Endothelial cell of umbilical vein (primary cell): ENCODE measurements around the gene PNRC1. TPM values are rescaled to one million over a fixed set of nuclear protein-coding genes. Genes with fewer than 3 reads are reported as not detected.

ENCODE experiments used
- BruUV-seq: library from RNA; stranded (reverse); fragments of 400-500 nt; replicated peaks from 2 replicates; lab custom pipeline; 2021; lab: Mats Ljungman, UMichigan
- CTCF ChIA-PET: fragments of 300-600, 350-600 bp; sonication (Branson Sonifier 250); formaldehyde crosslinking; loops from one replicate; lab custom pipeline; 2021; ENCODE audit warnings: antibody characterized with exemption, inconsistent platforms; lab: Charles Lee
- POLR2A ChIA-PET: fragments of 300-600, 350-600 bp; sonication (Branson Sonifier 250); formaldehyde crosslinking; loops from one replicate; lab custom pipeline; 2021; ENCODE audit warnings: antibody characterized with exemption, inconsistent platforms; lab: Charles Lee
- DNase-seq: peaks from one replicate; pipeline ENCODE4 v3.0.0-alpha.2; 2011; ENCODE audit warnings: low read depth, low spot score
- FAIRE-seq: peaks from 2 replicates; lab custom pipeline; 2011; peaks lifted over from hg19 to GRCh38; lab: Jason Lieb, UNC
- H2AFZ ChIP-seq: 2 replicates; pipeline ENCODE4 v1.6.0; 2012; ENCODE audit warnings: low read depth, low read length, control low read depth, inconsistent platforms
- H3K27ac ChIP-seq: 2 replicates; pipeline ENCODE4 v1.5.1; 2011; ENCODE audit warnings: low read depth, mild to moderate bottlenecking, control low read depth, low read length, moderate library complexity; ENCODE audit not compliant: insufficient read depth
- H3K27me3 ChIP-seq, 2 experiments: 2 replicates each; pipeline versions ENCODE4 v1.6.0 to v1.6.1; 2011; ENCODE audit warnings: low read length in 2 of 2, mixed read lengths in 1 of 2; ENCODE audit not compliant: control insufficient read depth in 2 of 2, insufficient read depth in 2 of 2
- H3K36me3 ChIP-seq, 2 experiments: 2 replicates in 1 of 2; 3 replicates in 1 of 2; pipeline ENCODE4 v1.5.1; 2011; ENCODE audit warnings: low read length in 2 of 2, mild to moderate bottlenecking in 1 of 2, moderate library complexity in 1 of 2; ENCODE audit not compliant: control insufficient read depth in 2 of 2, insufficient read depth in 2 of 2; ENCODE audit errors: extremely low read depth in 1 of 2
- H3K4me1 ChIP-seq: 3 replicates; pipeline ENCODE4 v1.5.1; 2011; ENCODE audit warnings: mild to moderate bottlenecking, low read length; ENCODE audit not compliant: control insufficient read depth, insufficient read depth; ENCODE audit errors: extremely low read depth
- H3K4me2 ChIP-seq: 2 replicates; pipeline ENCODE4 v1.6.1; 2011; ENCODE audit warnings: low read length, control low read depth, mixed read lengths; ENCODE audit not compliant: insufficient read depth
- H3K4me3 ChIP-seq, 3 experiments: fragments of 200-600 bp in 1 of 3; sonication (generic), shearing (Covaris generic) in 1 of 3; replicated peaks in 1 of 3; 2 replicates each; pipeline ENCODE4 v1.5.1; 2011 to 2016; ENCODE audit warnings: control low read depth in 3 of 3, low read length in 3 of 3, mild to moderate bottlenecking in 2 of 3, inconsistent platforms in 1 of 3, low read depth in 1 of 3, moderate library complexity in 1 of 3; ENCODE audit not compliant: insufficient read depth in 1 of 3
- H3K79me2 ChIP-seq: 2 replicates; pipeline ENCODE4 v1.6.0; 2012; ENCODE audit warnings: low read length, inconsistent platforms; ENCODE audit not compliant: control insufficient read depth, insufficient read depth
- H3K9ac ChIP-seq: replicated peaks from 2 replicates; pipeline ENCODE3; 2011; ENCODE audit warnings: low read length, control low read depth; ENCODE audit not compliant: insufficient read depth; ENCODE audit errors: extremely low read depth
- H3K9me1 ChIP-seq: replicated peaks from 3 replicates; pipeline ENCODE4 v1.6.0; 2011; ENCODE audit warnings: mild to moderate bottlenecking, low read length; ENCODE audit not compliant: control insufficient read depth, insufficient read depth; ENCODE audit errors: extremely low read depth
- H3K9me3 ChIP-seq: replicated peaks from 2 replicates; pipeline ENCODE4 v1.5.1; 2012; ENCODE audit warnings: low read length, inconsistent platforms; ENCODE audit not compliant: control insufficient read depth, insufficient read depth
- H4K20me1 ChIP-seq: replicated peaks from 2 replicates; pipeline ENCODE3; 2011; ENCODE audit warnings: mild to moderate bottlenecking, low read length; ENCODE audit not compliant: control insufficient read depth, insufficient read depth; ENCODE audit errors: extremely low read depth
- EZH2 ChIP-seq: IDR thresholded peaks from 2 replicates; pipeline ENCODE4 v1.6.1; 2012; ENCODE audit warnings: borderline replicate concordance, low read depth, mild to moderate bottlenecking, moderate library complexity, low read length, inconsistent platforms; ENCODE audit not compliant: severe bottlenecking
- FOS ChIP-seq: IDR thresholded peaks from 2 replicates; pipeline ENCODE4 v1.6.1; 2011; ENCODE audit warnings: mild to moderate bottlenecking, low read length, moderate library complexity, borderline replicate concordance; ENCODE audit not compliant: insufficient read depth
- GATA2 ChIP-seq: IDR thresholded peaks from 2 replicates; pipeline ENCODE4 v1.7.0; 2011; ENCODE audit warnings: low read depth, mild to moderate bottlenecking, moderate library complexity, mixed read lengths, low read length; ENCODE audit not compliant: insufficient read length, insufficient read depth
- JUN ChIP-seq: IDR thresholded peaks from 2 replicates; pipeline ENCODE4 v1.6.1; 2011; ENCODE audit warnings: borderline replicate concordance, low read depth; ENCODE audit not compliant: insufficient read length, insufficient read depth
- MYC ChIP-seq: IDR thresholded peaks from one replicate; pipeline ENCODE4 v1.6.1; 2011; ENCODE audit warnings: mild to moderate bottlenecking, low read depth, low read length
- POLR2A ChIP-seq: IDR thresholded peaks from 2 replicates; pipeline ENCODE4 v1.6.1; 2012; ENCODE audit warnings: low read depth, mild to moderate bottlenecking, control low read depth, low read length
- POLR2AphosphoS5 ChIP-seq: IDR thresholded peaks from 2 replicates; pipeline ENCODE4 v1.6.1; 2012; ENCODE audit warnings: low read depth, mild to moderate bottlenecking, control low read depth, low read length, moderate library complexity; ENCODE audit not compliant: insufficient read depth
- dilution Hi-C: fragments of 300-500 bp; cut with MboI; formaldehyde crosslinking; loops from one replicate; pipeline ENCODE4 v1.15.0; 2019; ENCODE audit warnings: low sequenced_read_pairs; ENCODE audit not compliant: extremely low pct_ligation_motif_present
- intact Hi-C: fragments of 100-400 bp; cut with micrococcal nuclease; formaldehyde crosslinking; loops from one replicate; pipeline ENCODE4 v1.10.0; 2022
- polyA plus RNA-seq, 4 experiments: library from polyadenylated mRNA; depleted of rRNA in 3 of 4; stranded (reverse) in 3 of 4; unstranded in 1 of 4; fragments of >200 nt; gene quantifications; 2 replicates each; pipeline versions ENCODE4 v1.2.1 to v1.2.3, GENCODE V29; 2011 to 2012; ENCODE audit warnings: missing spikeins in 1 of 4
- total RNA-seq: library from RNA; stranded (reverse); gene quantifications from 2 replicates; pipeline ENCODE4 v1.2.3, GENCODE V29; 2021
- TF ChIP-seq, protein P1 (sequence below): IDR thresholded peaks from 2 replicates; pipeline ENCODE4 v1.6.1; 2011; ENCODE audit not compliant: insufficient read depth, insufficient read length
- TF ChIP-seq, protein P2 (sequence below), 2 donors: IDR thresholded peaks; 1 replicate in 1 of 2; 2 replicates in 1 of 2; pipeline ENCODE4 v1.5.1; 2011; ENCODE audit warnings: low read length in 2 of 2, mild to moderate bottlenecking in 2 of 2, moderate library complexity in 2 of 2, control low read depth in 1 of 2, inconsistent platforms in 1 of 2, low read depth in 1 of 2; ENCODE audit not compliant: insufficient read depth in 1 of 2; ENCODE audit errors: extremely low read depth in 1 of 2

The PNRC1 gene
- total and polyA plus RNA-seq, 2 donors (not counting 3 experiments of a cell fraction or from before 2014, with no cell fraction given), result 9.6 to 87.9 TPM

DNA sequence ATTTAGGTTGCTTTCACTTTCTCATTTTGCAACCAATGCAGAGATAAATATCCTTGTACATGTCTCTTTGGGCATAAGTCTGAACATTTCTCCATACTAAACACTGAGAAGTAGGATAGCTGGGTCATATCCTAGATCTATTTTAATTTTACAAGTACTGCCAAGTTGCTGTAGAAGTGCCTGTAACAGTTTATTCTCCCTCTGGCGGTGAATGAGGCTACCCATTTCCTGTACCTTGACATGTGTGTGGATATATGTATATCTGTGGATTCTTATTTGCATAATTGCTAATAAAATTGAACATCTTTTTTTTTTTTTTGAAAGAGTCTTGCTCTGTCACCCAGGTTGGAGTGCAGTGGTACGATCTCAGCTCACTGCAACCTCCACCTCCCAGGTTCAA lies 48.0 kb upstream of the PNRC1 start:
- Histone ChIP-seq H3K36me3 (no peaks in the 10 kb centered on the region), H3K9ac (no peak overlapping the region), H2AFZ (no peak overlapping the region), H3K9me3 (no peaks in the 10 kb centered on the region), H3K4me1 (no peaks in the 10 kb centered on the region), H3K9me1 (no peaks in the 10 kb centered on the region), H3K4me3 (no peak overlapping the region), H3K27me3 (peaks cover 0 to 3% of the 10 kb centered on the region in 2 experiments), H4K20me1 (no peaks in the 10 kb centered on the region), H3K4me2 (no peak overlapping the region), H3K79me2 (no peaks in the 10 kb centered on the region), H3K27ac (no peak overlapping the region)
- DNase-seq (no peak), FAIRE-seq (no peak)
- BruUV-seq, result no TSS peak
- CTCF ChIA-PET, result no interaction called here
- intact Hi-C loops, result no loop called here
- TF ChIP-seq MYC, result no peak
- TF ChIP-seq POLR2A, result no peak
- TF ChIP-seq, protein P1, sequence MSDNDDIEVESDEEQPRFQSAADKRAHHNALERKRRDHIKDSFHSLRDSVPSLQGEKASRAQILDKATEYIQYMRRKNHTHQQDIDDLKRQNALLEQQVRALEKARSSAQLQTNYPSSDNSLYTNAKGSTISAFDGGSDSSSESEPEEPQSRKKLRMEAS, result no peak
- TF ChIP-seq POLR2AphosphoS5, result no peak
- POLR2A ChIA-PET, result no interaction called here
- dilution Hi-C loops, result no loop called here

DNA sequence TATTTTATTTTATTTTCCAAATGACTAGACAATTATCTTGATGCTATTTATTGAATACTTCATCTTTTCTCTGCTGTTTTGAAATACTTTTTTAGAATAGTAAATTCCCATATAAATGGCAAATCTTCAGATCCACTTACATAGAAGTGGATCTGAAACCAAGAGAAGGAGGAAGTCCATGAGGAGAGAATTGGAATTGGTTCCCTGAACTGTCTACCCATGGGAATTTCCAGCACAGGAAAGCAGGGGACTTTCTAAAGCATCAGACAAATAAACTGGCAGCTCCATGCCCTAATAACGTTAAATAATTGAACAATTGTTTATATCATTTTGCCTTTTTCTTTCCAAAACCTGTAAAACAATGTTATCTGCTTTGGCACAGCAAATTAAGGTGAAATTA lies 47.1 kb upstream of the PNRC1 start:
- H3K9me1 ChIP-seq, result no peaks in the 10 kb centered on the region
- H2AFZ ChIP-seq, result no peak overlapping the region
- H3K27me3 ChIP-seq, result peaks cover 0 to 3% of the 10 kb centered on the region in 2 experiments
- intact Hi-C loops (no loop called here), dilution Hi-C loops (no loop called here)
- H4K20me1 ChIP-seq, result no peaks in the 10 kb centered on the region
- H3K36me3 ChIP-seq, result no peaks in the 10 kb centered on the region
- no peaks in the 10 kb centered on the region for H3K9me3 ChIP-seq
- FAIRE-seq (no peak), DNase-seq (no peak)
- H3K4me3 ChIP-seq, result no peak overlapping the region
- H3K4me1 ChIP-seq, result no peaks in the 10 kb centered on the region
- no peak overlapping the region for H3K9ac ChIP-seq
- TF ChIP-seq JUN, result no peak
- TF ChIP-seq, protein P1, result no peak
- no peak for TF ChIP-seq FOS
- TF ChIP-seq MYC, result no peak
- no peak for TF ChIP-seq POLR2AphosphoS5
- no peak for TF ChIP-seq POLR2A
- no peak for TF ChIP-seq GATA2
- TF ChIP-seq, protein P2, sequence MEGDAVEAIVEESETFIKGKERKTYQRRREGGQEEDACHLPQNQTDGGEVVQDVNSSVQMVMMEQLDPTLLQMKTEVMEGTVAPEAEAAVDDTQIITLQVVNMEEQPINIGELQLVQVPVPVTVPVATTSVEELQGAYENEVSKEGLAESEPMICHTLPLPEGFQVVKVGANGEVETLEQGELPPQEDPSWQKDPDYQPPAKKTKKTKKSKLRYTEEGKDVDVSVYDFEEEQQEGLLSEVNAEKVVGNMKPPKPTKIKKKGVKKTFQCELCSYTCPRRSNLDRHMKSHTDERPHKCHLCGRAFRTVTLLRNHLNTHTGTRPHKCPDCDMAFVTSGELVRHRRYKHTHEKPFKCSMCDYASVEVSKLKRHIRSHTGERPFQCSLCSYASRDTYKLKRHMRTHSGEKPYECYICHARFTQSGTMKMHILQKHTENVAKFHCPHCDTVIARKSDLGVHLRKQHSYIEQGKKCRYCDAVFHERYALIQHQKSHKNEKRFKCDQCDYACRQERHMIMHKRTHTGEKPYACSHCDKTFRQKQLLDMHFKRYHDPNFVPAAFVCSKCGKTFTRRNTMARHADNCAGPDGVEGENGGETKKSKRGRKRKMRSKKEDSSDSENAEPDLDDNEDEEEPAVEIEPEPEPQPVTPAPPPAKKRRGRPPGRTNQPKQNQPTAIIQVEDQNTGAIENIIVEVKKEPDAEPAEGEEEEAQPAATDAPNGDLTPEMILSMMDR (IDR thresholded peaks at IDR 0.05; ENCODE audit: extremely low read depth in 1 of 2, insufficient read depth in 1 of 2, low read depth in 1 of 2, low read length in 2 of 2), result no peak
- TF ChIP-seq EZH2, result no peak
- ChIA-PET POLR2A (no interaction called here), CTCF (no interaction called here)
- BruUV-seq, result no TSS peak
- H3K27ac ChIP-seq, result no peak overlapping the region
- no peak overlapping the region for H3K4me2 ChIP-seq
- no peaks in the 10 kb centered on the region for H3K79me2 ChIP-seq
